ENCODE measurements around the gene ABCC3.

The ABCC3 gene

DNA sequence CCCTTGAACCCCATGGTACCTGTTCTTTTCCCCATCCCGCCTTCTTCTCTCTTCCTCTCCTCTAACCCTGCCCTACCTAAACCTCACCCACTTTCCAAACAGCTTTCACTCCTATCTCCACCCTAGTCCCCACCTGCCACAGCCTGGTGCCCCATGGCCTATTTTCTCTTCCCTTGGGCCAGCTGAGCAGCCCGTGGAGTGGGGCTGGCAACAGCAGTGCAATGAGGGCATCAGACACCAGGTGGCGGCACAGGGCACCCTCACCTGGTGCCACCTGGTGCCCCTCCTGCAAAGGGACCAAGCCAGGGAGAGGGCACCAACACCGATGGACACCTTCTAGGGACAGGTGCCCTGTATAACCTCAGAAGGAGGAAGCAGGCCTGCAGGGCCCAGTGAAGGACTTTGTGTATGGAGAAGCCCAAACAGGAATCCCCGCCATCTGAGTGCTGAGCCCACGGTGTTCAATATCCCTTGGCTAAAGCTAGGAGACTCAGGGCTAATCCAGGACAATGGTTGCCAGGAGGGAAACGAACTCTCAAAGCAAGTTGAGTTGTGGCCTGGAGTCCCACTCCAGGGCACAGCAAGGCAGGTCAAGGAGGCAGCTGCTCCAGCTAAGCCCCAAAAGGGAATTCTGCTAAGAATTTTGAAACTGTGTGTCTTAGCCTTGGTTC, 4.0 kb upstream of the ABCC3 start:
- DNase-seq: peak; percentile 44 to 57

- DNase-seq: no peak
Observed at GRCh38 chr17:50631195-50631907, 3.3 kb upstream of the ABCC3 start.

GRCh38 chr17:50631908-50632571, 2.6 kb upstream of the ABCC3 start:
- no peak for DNase-seq

GRCh38 chr17:50632637-50633036, 2.0 kb upstream of the ABCC3 start:
- no peak for DNase-seq

- no peak for DNase-seq
Observed at GRCh38 chr17:50633683-50634082, 998 bp upstream of the ABCC3 start.

- DNase-seq: no peak
Observed at GRCh38 chr17:50634915-50635731, 442 bp downstream of the ABCC3 start.

GRCh38 chr17:50635732-50635981, 976 bp downstream of the ABCC3 start:
- no peak for DNase-seq

- DNase-seq: no peak
Observed at GRCh38 chr17:50635982-50636803, 1.5 kb downstream of the ABCC3 start.

- DNase-seq: no peak
Observed at GRCh38 chr17:50636804-50637195, 2.1 kb downstream of the ABCC3 start.

DNA sequence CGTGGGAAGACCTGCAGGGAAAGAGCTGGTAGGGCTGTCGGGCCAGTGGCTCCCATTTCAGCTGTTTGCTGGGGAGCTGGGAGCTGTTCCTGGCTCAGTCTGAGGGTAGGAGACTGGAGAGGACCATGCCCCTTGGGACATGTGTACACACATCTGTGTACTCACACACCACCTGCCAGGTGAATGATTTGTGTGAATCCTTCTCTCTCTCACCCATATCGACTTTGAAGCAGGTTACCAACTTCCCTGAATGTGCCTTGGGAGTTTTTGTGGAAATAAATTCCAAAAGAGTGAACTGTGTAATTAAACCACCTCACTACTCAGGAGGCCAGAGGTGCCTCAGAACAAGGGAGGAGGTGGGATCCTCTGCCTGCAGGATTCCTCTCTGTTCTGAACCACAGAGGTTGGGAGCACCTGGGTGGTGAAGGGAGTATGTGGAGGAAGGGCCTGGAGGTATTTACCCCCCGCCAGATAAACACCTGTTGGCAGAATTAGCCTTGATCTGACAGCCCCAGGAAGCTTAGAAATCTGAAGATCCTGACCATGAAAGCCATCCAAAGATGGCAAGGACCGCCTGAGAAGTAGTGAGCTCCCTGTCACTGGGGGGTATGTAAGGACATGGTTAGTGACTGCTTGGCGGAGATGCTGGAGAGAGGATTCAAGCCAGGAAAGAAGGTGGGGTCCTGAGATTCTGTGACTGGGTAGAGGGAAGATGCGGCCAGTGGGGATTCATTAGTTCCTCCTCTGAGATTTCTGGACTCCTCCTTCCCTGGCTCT, 3.3 kb downstream of the ABCC3 start:
- DNase-seq: no peak

DNA sequence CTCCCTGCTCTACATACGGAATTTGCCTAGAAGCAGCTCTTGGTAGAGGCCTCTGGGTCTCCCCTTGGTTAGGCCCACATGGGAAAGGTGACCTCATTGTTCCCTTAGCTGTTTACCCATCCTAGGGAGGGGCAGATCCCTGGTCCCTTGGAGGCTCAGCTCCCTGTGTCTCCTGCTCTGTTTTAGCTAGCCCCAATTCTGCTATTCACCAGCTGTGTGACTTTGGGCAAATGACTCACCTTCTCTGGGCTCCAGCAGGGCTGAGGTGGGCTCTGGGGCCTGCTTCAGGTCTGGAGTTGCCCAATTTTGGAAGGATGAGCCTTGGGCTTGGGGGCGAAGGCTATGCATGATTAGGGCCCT, 3.9 kb downstream of the ABCC3 start:
- DNase-seq: no peak

- no peak for DNase-seq
Observed at GRCh38 chr17:50638966-50639713, 4.5 kb downstream of the ABCC3 start.

DNA sequence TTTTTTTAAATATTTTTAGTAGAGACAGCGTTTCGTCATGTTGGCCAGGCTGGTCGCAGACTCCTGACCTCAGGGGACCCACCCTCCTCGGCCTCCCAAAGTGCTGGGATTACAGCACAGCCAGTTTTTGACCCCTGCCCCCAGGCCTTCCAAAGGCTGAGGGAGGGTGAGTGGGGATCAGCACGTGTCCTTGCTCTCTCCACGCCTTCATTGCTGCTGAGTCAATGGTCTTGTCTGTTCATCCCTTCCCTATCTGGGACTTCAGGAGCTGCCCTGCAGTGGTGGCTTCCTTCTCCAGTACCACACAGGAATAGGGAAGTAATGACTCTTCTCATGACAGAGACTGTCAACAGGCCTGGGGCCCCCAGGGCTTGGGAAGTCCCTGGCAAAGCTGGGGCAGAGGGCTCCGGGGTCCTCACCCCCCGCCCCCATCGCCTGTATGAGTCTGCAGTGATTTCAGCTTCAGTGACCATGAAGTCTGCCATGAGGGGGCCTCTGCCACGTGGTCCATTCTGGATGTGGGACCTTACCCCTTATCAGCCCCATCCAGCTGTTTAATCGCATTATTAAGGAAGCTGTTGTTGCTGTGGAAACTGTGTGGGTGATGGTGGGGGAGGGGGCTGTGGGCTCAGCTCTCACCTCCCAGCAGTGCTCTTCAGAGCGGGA, 6.1 kb downstream of the ABCC3 start:
- DNase-seq: no peak

GRCh38 chr17:50641357-50641756, 6.7 kb downstream of the ABCC3 start:
- DNase-seq: no peak

GRCh38 chr17:50642071-50642721, 7.5 kb downstream of the ABCC3 start:
- DNase-seq: no peak

- DNase-seq: no peak
Observed at GRCh38 chr17:50642722-50643656, 8.3 kb downstream of the ABCC3 start.

GRCh38 chr17:50645748-50646682, 11.3 kb downstream of the ABCC3 start:
- no peak for DNase-seq

- no peak for DNase-seq
Observed at GRCh38 chr17:50647187-50647586, 12.5 kb downstream of the ABCC3 start.

Data from stimulated activated CD4-positive, alpha-beta T cell treated with anti-CD3 and anti-CD28 coated beads, Interleukin-4, amount 100 ng/mL, for 4 hours (primary cell).